GM12878 (cell line): ENCODE measurements around the gene ANO6. TPM values are rescaled to one million over a fixed set of nuclear protein-coding genes. Genes with fewer than 3 reads are reported as not detected.

ENCODE experiments used
- ATAC-seq: fragments of 200-7000 bp; cut with Tn5 transposase; 3 replicates; pipeline ENCODE4 v1.9.1; 2020; ENCODE audit warnings: mild to moderate bottlenecking, moderate library complexity
- BruUV-seq: library from RNA; stranded (reverse); fragments of 400-500 nt; replicated peaks from 2 replicates; lab custom pipeline; 2021; lab: Mats Ljungman, UMichigan
- CTCF ChIA-PET: fragments of 300-600 bp; sonication (Branson Sonifier 250); formaldehyde crosslinking; extraction: SDS; loops from one replicate; lab custom pipeline; 2021; ENCODE audit warnings: inconsistent platforms; lab: Yijun Ruan, JAX
- POLR2A ChIA-PET: fragments of 350-600 bp; formaldehyde crosslinking; extraction: SDS; loops from one replicate; lab custom pipeline; 2021; ENCODE audit warnings: inconsistent platforms; lab: Charles Lee
- RAD21 ChIA-PET: fragments of 300-600 bp; sonication (Branson Sonifier 250); formaldehyde crosslinking; loops from one replicate; lab custom pipeline; 2023; ENCODE audit warnings: antibody characterized with exemption; ENCODE audit not compliant: unreplicated experiment; lab: Charles Lee
- SMC1A ChIA-PET: fragments of 300-600 bp; sonication (Branson Sonifier 250); formaldehyde crosslinking; loops from one replicate; lab custom pipeline; 2023; ENCODE audit not compliant: unreplicated experiment, uncharacterized antibody; lab: Charles Lee
- DNase-seq: peaks from one replicate; pipeline ENCODE4 v3.0.0-alpha.2; 2011; ENCODE audit warnings: low read depth, low spot score
- FAIRE-seq: peaks from 3 replicates; lab custom pipeline; 2011; peaks lifted over from hg19 to GRCh38; lab: Jason Lieb, UNC
- H2AFZ ChIP-seq: 2 replicates; pipeline ENCODE4 v1.6.0; 2011; ENCODE audit warnings: low read depth, low read length, control low read depth; ENCODE audit not compliant: control insufficient read depth
- H3K27ac ChIP-seq: 2 replicates; pipeline ENCODE4 v1.5.1; 2011; ENCODE audit warnings: control low read depth; ENCODE audit not compliant: control insufficient read depth, insufficient read depth
- H3K27me3 ChIP-seq, 2 experiments: replicated peaks in 1 of 2; 2 replicates each; pipeline versions ENCODE4 v1.6.0 to v1.6.1; 2011; ENCODE audit warnings: low read length in 1 of 2; ENCODE audit not compliant: control insufficient read depth in 2 of 2, insufficient read depth in 2 of 2
- H3K36me3 ChIP-seq, 2 experiments: 2 replicates each; pipeline ENCODE4 v1.5.1; 2011; ENCODE audit warnings: low read length in 1 of 2; ENCODE audit not compliant: control insufficient read depth in 2 of 2, insufficient read depth in 2 of 2
- H3K4me1 ChIP-seq: 2 replicates; pipeline ENCODE4 v1.6.1; 2011; ENCODE audit warnings: mild to moderate bottlenecking, low read length, moderate library complexity, mixed read lengths; ENCODE audit not compliant: control insufficient read depth, insufficient read depth
- H3K4me2 ChIP-seq: 2 replicates; pipeline ENCODE4 v1.6.0; 2011; ENCODE audit warnings: control low read depth; ENCODE audit not compliant: control insufficient read depth, insufficient read depth
- H3K4me3 ChIP-seq: fragments of 200-600 bp; sonication (generic); 2 replicates; pipeline ENCODE4 v1.5.1; 2016
- H3K79me2 ChIP-seq: 2 replicates; pipeline ENCODE4 v1.6.0; 2011; ENCODE audit warnings: low read length; ENCODE audit not compliant: control insufficient read depth, insufficient read depth
- H3K9ac ChIP-seq: 2 replicates; pipeline ENCODE4 v1.8.0; 2011; ENCODE audit warnings: low read length, control low read depth, mixed read lengths; ENCODE audit not compliant: control insufficient read depth, insufficient read depth
- H3K9me3 ChIP-seq: replicated peaks from 3 replicates; pipeline ENCODE4 v1.5.1; 2011; ENCODE audit warnings: mild to moderate bottlenecking, low read length; ENCODE audit not compliant: control insufficient read depth, insufficient read depth
- H4K20me1 ChIP-seq: 2 replicates; pipeline ENCODE4 v1.6.0; 2011; ENCODE audit not compliant: control insufficient read depth, insufficient read depth
- BCL3 ChIP-seq: IDR thresholded peaks from 2 replicates; pipeline ENCODE4 v1.6.1; 2011; ENCODE audit warnings: borderline replicate concordance, low read depth, mild to moderate bottlenecking, moderate library complexity, low read length; ENCODE audit not compliant: insufficient read depth, poor library complexity, severe bottlenecking
- BHLHE40 ChIP-seq, 2 experiments: fragments of 450-650 bp in 1 of 2; IDR thresholded peaks; 2 replicates each; pipeline ENCODE4 v1.6.1; 2011 to 2017; ENCODE audit warnings: low read depth in 2 of 2, borderline replicate concordance in 1 of 2, improper control_type of control experiment in 1 of 2, low read length in 1 of 2, mild to moderate bottlenecking in 1 of 2
- CBFB ChIP-seq: IDR thresholded peaks from 2 replicates; pipeline ENCODE4 v1.6.1; 2016; ENCODE audit warnings: antibody characterized with exemption, low read depth
- E2F4 ChIP-seq: IDR thresholded peaks from 2 replicates; pipeline ENCODE4 v1.6.1; 2012; ENCODE audit warnings: low read depth, low read length, improper control_type of control experiment
- HDAC6 ChIP-seq: fragments of 200-600 bp; sonication (generic); IDR thresholded peaks from one replicate; pipeline ENCODE4 v1.8.0; 2017; ENCODE audit warnings: antibody characterized with exemption; ENCODE audit not compliant: unreplicated experiment
- HDGF ChIP-seq: fragments of 450-650 bp; IDR thresholded peaks from 2 replicates; pipeline ENCODE4 v1.6.1; 2016; ENCODE audit warnings: antibody characterized with exemption
- IKZF1 ChIP-seq: fragments of 450-650 bp; conservative IDR thresholded peaks from 2 replicates; pipeline ENCODE4 v1.6.1; 2017; ENCODE audit warnings: antibody characterized with exemption, mild to moderate bottlenecking
- IKZF2 ChIP-seq, 2 experiments: fragments of 450-650 bp; IDR thresholded peaks; 2 replicates each; pipeline ENCODE4 v1.6.1; 2017; ENCODE audit warnings: mild to moderate bottlenecking in 2 of 2, moderate library complexity in 2 of 2
- IRF3 ChIP-seq: fragments of 450-650 bp; IDR thresholded peaks from 2 replicates; pipeline ENCODE4 v1.6.1; 2014; ENCODE audit warnings: mild to moderate bottlenecking
- KDM1A ChIP-seq: fragments of 200-600 bp; sonication (generic); IDR thresholded peaks from 2 replicates; pipeline ENCODE4 v1.6.1; 2016; ENCODE audit warnings: borderline replicate concordance
- KLF5 ChIP-seq: fragments of 450-650 bp; IDR thresholded peaks from 2 replicates; pipeline ENCODE4 v1.6.1; 2014; ENCODE audit warnings: mild to moderate bottlenecking; ENCODE audit not compliant: partially characterized antibody
- MXI1 ChIP-seq: fragments of 150-350 bp; IDR thresholded peaks from 2 replicates; pipeline ENCODE4 v1.6.1; 2011; ENCODE audit warnings: low read depth, mild to moderate bottlenecking, inconsistent platforms, low read length, improper control_type of control experiment
- MYB ChIP-seq: fragments of 150-350 bp; IDR thresholded peaks from 2 replicates; pipeline ENCODE4 v1.6.1; 2014; ENCODE audit warnings: mild to moderate bottlenecking, low read depth, low read length, borderline replicate concordance
- NR2C1 ChIP-seq: fragments of 450-650 bp; IDR thresholded peaks from 2 replicates; pipeline ENCODE4 v1.6.1; 2017; ENCODE audit warnings: antibody characterized with exemption, mild to moderate bottlenecking, moderate library complexity
- SIN3A ChIP-seq: IDR thresholded peaks from 2 replicates; pipeline ENCODE4 v1.6.1; 2012; ENCODE audit warnings: low read depth, low read length, improper control_type of control experiment
- SMAD5 ChIP-seq: IDR thresholded peaks from 2 replicates; pipeline ENCODE4 v1.6.1; 2016; ENCODE audit warnings: antibody characterized with exemption, low read depth
- SMC3 ChIP-seq: IDR thresholded peaks from 2 replicates; pipeline ENCODE4 v1.6.1; 2011; ENCODE audit warnings: low read length, improper control_type of control experiment, borderline replicate concordance
- SP1 ChIP-seq: IDR thresholded peaks from one replicate; pipeline ENCODE4 v1.6.1; 2011; ENCODE audit warnings: low read depth, low read length
- SUZ12 ChIP-seq: fragments of 200-600 bp; sonication (generic); IDR thresholded peaks from one replicate; pipeline ENCODE4 v1.6.1; 2018; ENCODE audit warnings: antibody characterized with exemption, mild to moderate bottlenecking; ENCODE audit not compliant: unreplicated experiment
- TAF1 ChIP-seq: IDR thresholded peaks from 2 replicates; pipeline ENCODE4 v1.6.1; 2011; ENCODE audit warnings: mild to moderate bottlenecking, low read depth, low read length, borderline replicate concordance
- TCF12 ChIP-seq: IDR thresholded peaks from 2 replicates; pipeline ENCODE4 v1.6.1; 2011; ENCODE audit warnings: low read depth, mild to moderate bottlenecking, low read length
- WRNIP1 ChIP-seq: IDR thresholded peaks from 2 replicates; pipeline ENCODE4 v1.6.1; 2011; ENCODE audit warnings: low read depth, low read length, improper control_type of control experiment, borderline replicate concordance
- ZNF24 ChIP-seq: fragments of 450-650 bp; IDR thresholded peaks from 2 replicates; pipeline ENCODE4 v1.6.1; 2017; ENCODE audit warnings: antibody characterized with exemption, mild to moderate bottlenecking
- WGBS: methylation state at CpG from one replicate; pipeline ENCODE4 v1.1.6; 2016; ENCODE audit warnings: low lambda C conversion rate; ENCODE audit not compliant: insufficient replicate concordance, insufficient coverage; ENCODE audit errors: missing lambda C conversion rate; 5-methylcytosine and 5-hydroxymethylcytosine counted together
- in situ Hi-C: fragments of 300-500 bp; cut with MboI; formaldehyde crosslinking; loops from 9 replicates; pipeline ENCODE4 v1.14.3; 2018; ENCODE audit warnings: mixed read lengths
- intact Hi-C: fragments of 100-400 bp; cut with micrococcal nuclease; formaldehyde crosslinking; loops from one replicate; pipeline ENCODE4 v1.14.2; 2022; ENCODE audit not compliant: unreplicated experiment
- polyA plus RNA-seq, 11 experiments: library from polyadenylated mRNA; depleted of rRNA in 4 of 11; unstranded in 6 of 11; stranded (reverse) in 5 of 11; fragments of >200 nt; fragmentation: Nextera tagmentation in 4 of 11; fragmentation: Illumina TruSeq in 1 of 11; extraction: Ambion mirVana in 4 of 11; extraction: Trizol in 1 of 11; gene quantifications; 1 replicate in 1 of 11; 2 replicates in 10 of 11; pipeline versions ENCODE4 v1.2.1 to v1.2.3, GENCODE V29; 2011 to 2016; ENCODE audit warnings: inconsistent platforms in 2 of 11, missing spikeins in 2 of 11, low read depth in 1 of 11
- total RNA-seq, 4 experiments: library from RNA; depleted of rRNA in 3 of 4; stranded (reverse); fragments of >200 nt in 3 of 4; fragmentation: Illumina TruSeq in 1 of 4; extraction: Trizol in 1 of 4; gene quantifications; 2 replicates each; pipeline versions ENCODE4 v1.2.1 to v1.2.3, GENCODE V29; 2013 to 2021

The ANO6 gene
- total and polyA plus RNA-seq, 10 of the 15 experiments (the other 5 are each of a cell fraction or from before 2014, with no cell fraction given): 4.6 to 30.3 (median 26.0) TPM

- TF ChIP-seq MYB: no peak
- no peak for TF ChIP-seq ZNF24
- TF ChIP-seq SIN3A: no peak
- TF ChIP-seq KLF5: no peak
- no peak for TF ChIP-seq BCL3
- TF ChIP-seq HDGF: no peak
- TF ChIP-seq CBFB: no peak
- TF ChIP-seq WRNIP1: no peak
- no peak for TF ChIP-seq HDAC6
- TF ChIP-seq IRF3: no peak
- TF ChIP-seq SP1: no peak
- TF ChIP-seq, all 136 proteins: peak for 0
These were observed 11.1 kb upstream of the ANO6 start (continued) for GRCh38 chr12:45204757-45205156.

GRCh38 chr12:45205165-45205825 lies 10.6 kb upstream of the ANO6 start:
- Histone ChIP-seq H4K20me1 (no peaks in the 10 kb centered on the region), H3K9me3 (no peaks in the 10 kb centered on the region), H3K27me3 (no peaks in the 10 kb centered on the region), H3K79me2 (no peaks in the 10 kb centered on the region), H2AFZ (no peak overlapping the region), H3K36me3 (no peaks in the 10 kb centered on the region), H3K9ac (no peak overlapping the region), H3K4me1 (peaks cover 3% of the 10 kb centered on the region), H3K4me2 (no peak overlapping the region), H3K4me3 (no peak overlapping the region), H3K27ac (no peak overlapping the region)
- in situ Hi-C loops (no loop called here), intact Hi-C loops (no loop called here)
- ChIA-PET SMC1A (interaction anchor here (1.0 kb wide), 1 partner anchor 22 kb away, joined by 4 read pairs; no protein-coding TSS in a partner anchor), CTCF (no interaction called here), RAD21 (no interaction called here), POLR2A (no interaction called here)
- WGBS: 72% methylated on average over 4 of the region's 4 CpGs
- ATAC-seq (peak; percentile 87), DNase-seq (peak; percentile 36), FAIRE-seq (no peak)
- BruUV-seq: no TSS peak
- TF ChIP-seq BHLHE40 (IDR thresholded peaks at IDR 0.05; ENCODE audit: borderline replicate concordance in 1 of 2, low read depth in 2 of 2, low read length in 1 of 2): no peak
- TF ChIP-seq TAF1: no peak
- no peak for TF ChIP-seq SMAD5
- TF ChIP-seq TCF12: no peak
- no peak for TF ChIP-seq SMC3
- no peak for TF ChIP-seq MXI1
- TF ChIP-seq SP1: no peak
- TF ChIP-seq IKZF1: peak; percentile 60; the same call in 1 of the 2 replicates
- no peak for TF ChIP-seq NR2C1
- TF ChIP-seq IKZF2 (IDR thresholded peaks at IDR 0.05): peak; percentile 69 to 71; a peak in 3 of 4 replicates
- TF ChIP-seq E2F4: no peak
- no peak for TF ChIP-seq SUZ12
- TF ChIP-seq KDM1A: no peak
